GM12892 (cell line): ENCODE data around the gene DDHD1. TPM values are rescaled to one million over a fixed set of nuclear protein-coding genes. Genes with fewer than 3 reads are reported as not detected.
"Not testable (repeated sequence)": the region's sequence is repeated elsewhere in the genome, so short reads cannot be mapped to it uniquely, and the experiment has no call there.

Source experiments
- DNase-seq: peaks from one replicate; pipeline ENCODE4 v3.0.0; 2011; ENCODE audit not compliant: insufficient read length
- FAIRE-seq: peaks from 2 replicates; lab custom pipeline; 2011; peaks lifted over from hg19 to GRCh38; lab: Jason Lieb, UNC
- POLR2A ChIP-seq: IDR thresholded peaks from 2 replicates; pipeline ENCODE4 v1.6.1; 2011; ENCODE audit warnings: low read depth, low read length, control low read depth
- POLR2AphosphoS5 ChIP-seq: IDR thresholded peaks from 2 replicates; pipeline ENCODE4 v1.6.1; 2011; ENCODE audit warnings: low read depth, low read length, control low read depth
- TAF1 ChIP-seq: IDR thresholded peaks from 2 replicates; pipeline ENCODE4 v1.6.1; 2011; ENCODE audit warnings: low read depth, mild to moderate bottlenecking, control low read depth, low read length, borderline replicate concordance
- polyA plus RNA-seq: library from polyadenylated mRNA; unstranded; fragments of >200 nt; gene quantifications from one replicate; pipeline ENCODE4 v1.2.1, GENCODE V29; 2012; ENCODE audit warnings: missing spikeins, inconsistent platforms; ENCODE audit not compliant: missing spikeins

Gene DDHD1
- polyA plus RNA-seq: 26.3 TPM

GRCh38 chr14:53152887-53153701, at the start of gene DDHD1:
DDHD1 (minus strand) TSS chr14:53153323; CDS start chr14:53153098, 225 bp downstream.
- FAIRE-seq (peak; percentile 87), DNase-seq (peak; percentile 84)
- TF ChIP-seq TAF1 (peak; percentile 48), POLR2AphosphoS5 (0 out of 2 replicates have a peak, but pooled peaks have one; percentile 35), POLR2A (peak; percentile 80)

- TF ChIP-seq POLR2AphosphoS5: no peak
- TF ChIP-seq POLR2A: no peak
- no peak for TF ChIP-seq TAF1
- FAIRE-seq: peak; percentile 5
- no peak for DNase-seq
These were observed 42.8 kb upstream of the DDHD1 start for GRCh38 chr14:53195949-53196348.

GRCh38 chr14:53193193-53193592, 40.1 kb upstream of the DDHD1 start:
- peak; percentile 21 for FAIRE-seq
- TF ChIP-seq POLR2AphosphoS5: no peak
- TF ChIP-seq POLR2A: no peak
- no peak for TF ChIP-seq TAF1
- no peak for DNase-seq

GRCh38 chr14:53192052-53192760, 39.1 kb upstream of the DDHD1 start:
- FAIRE-seq: no peak
- TF ChIP-seq POLR2AphosphoS5: no peak

GRCh38 chr14:53190938-53191337, 37.8 kb upstream of the DDHD1 start:
- FAIRE-seq (peak; percentile 87), DNase-seq (peak; percentile 17)
- TF ChIP-seq POLR2AphosphoS5 (no peak), TAF1 (no peak), POLR2A (no peak)

More at GRCh38 chr14:53192052-53192760, 39.1 kb upstream of the DDHD1 start:
- DNase-seq: no peak

- no peak for FAIRE-seq
- TF ChIP-seq POLR2AphosphoS5 (no peak), TAF1 (no peak), POLR2A (no peak)
- no peak for DNase-seq
These were observed 34.9 kb upstream of the DDHD1 start for GRCh38 chr14:53187921-53188463.

- FAIRE-seq (no peak), DNase-seq (no peak)
- TF ChIP-seq POLR2A: no peak
- TF ChIP-seq TAF1: no peak
- no peak for TF ChIP-seq POLR2AphosphoS5
These were observed 33.4 kb upstream of the DDHD1 start for GRCh38 chr14:53186532-53186931.

- FAIRE-seq: no peak
- TF ChIP-seq POLR2A (no peak), TAF1 (no peak), POLR2AphosphoS5 (no peak)
- DNase-seq: no peak
These were observed 30.5 kb upstream of the DDHD1 start for GRCh38 chr14:53183611-53184010.

- FAIRE-seq: no peak
These were observed 29.9 kb upstream of the DDHD1 start for GRCh38 chr14:53183056-53183455.

GRCh38 chr14:53181463-53182081, 28.4 kb upstream of the DDHD1 start:
- not testable (repeated sequence) for FAIRE-seq, DNase-seq

More at GRCh38 chr14:53183056-53183455, 29.9 kb upstream of the DDHD1 start:
- TF ChIP-seq POLR2AphosphoS5 (no peak), TAF1 (no peak), POLR2A (no peak)
- DNase-seq: no peak
